Right cardiac atrium (tissue), 5 donors: ENCODE results near the gene FAM120B. TPM values are rescaled to one million over a fixed set of nuclear protein-coding genes. Genes with fewer than 3 reads are reported as not detected.

Source experiments
- ATAC-seq, 2 donors: fragments of 200-7000 bp; cut with Tn5 transposase; one replicate each; pipeline versions ENCODE4 v1.8.0 to v1.9.1; 2020; ENCODE audit warnings: moderate library complexity in 2 of 2, mild to moderate bottlenecking in 1 of 2
- DNase-seq, 3 donors: peaks; one replicate each; pipeline ENCODE4 v3.0.0-alpha.2; 2020
- H3K27ac ChIP-seq: one replicate; pipeline ENCODE4 v1.5.1; 2013; ENCODE audit warnings: mild to moderate bottlenecking, low read length, control low read depth, moderate library complexity
- H3K27me3 ChIP-seq: one replicate; pipeline ENCODE4 v1.6.1; 2013; ENCODE audit not compliant: control insufficient read depth, insufficient read depth
- H3K4me1 ChIP-seq: one replicate; pipeline ENCODE4 v1.6.1; 2013; ENCODE audit warnings: low read length; ENCODE audit not compliant: control insufficient read depth, insufficient read depth
- H3K4me3 ChIP-seq: one replicate; pipeline ENCODE4 v1.5.1; 2013; ENCODE audit warnings: low read length, control low read depth
- H3K9me3 ChIP-seq: one replicate; pipeline ENCODE4 v1.6.1; 2013; ENCODE audit warnings: low read length; ENCODE audit not compliant: control insufficient read depth
- WGBS: extraction: QIAGEN DNeasy Blood & Tissue Kit; methylation state at CpG from one replicate; pipeline ENCODE4 v1.1.7; 2013; 5-methylcytosine and 5-hydroxymethylcytosine counted together
- intact Hi-C, 4 donors: fragments of 100-400 bp; cut with DNase I; formaldehyde crosslinking; loops; one replicate each; pipeline versions ENCODE4 v1.11.0 to v1.14.0; 2022 to 2023
- polyA plus RNA-seq: library from polyadenylated mRNA; stranded (reverse); fragments of 200-250 nt; gene quantifications from one replicate; pipeline ENCODE4 v1.2.3, GENCODE V29; 2013
- total RNA-seq, 4 donors: library from RNA; stranded (reverse); fragmentation: NEBNext Ultra II Directional; extraction: Animal tissue kit (Norgen Biotek cat#: 25700); gene quantifications; one replicate each; pipeline ENCODE4 v1.2.1, GENCODE V29; 2021
- donor health status: healthy with polysubstance abuse.
- donor health status: DM: no; HTN: yes; CAD: no.
- donor health status: DM: no; HTN: no; CAD: no.
- donor health status: DM: no; HTN: yes; CAD: no; lungs with severe emphysema.
- donor health status: DM: yes; HTN: yes; CAD: no.

The FAM120B gene
- total and polyA plus RNA-seq, 5 donors = 10.7 to 31.9 (median 28.9) TPM

DNA sequence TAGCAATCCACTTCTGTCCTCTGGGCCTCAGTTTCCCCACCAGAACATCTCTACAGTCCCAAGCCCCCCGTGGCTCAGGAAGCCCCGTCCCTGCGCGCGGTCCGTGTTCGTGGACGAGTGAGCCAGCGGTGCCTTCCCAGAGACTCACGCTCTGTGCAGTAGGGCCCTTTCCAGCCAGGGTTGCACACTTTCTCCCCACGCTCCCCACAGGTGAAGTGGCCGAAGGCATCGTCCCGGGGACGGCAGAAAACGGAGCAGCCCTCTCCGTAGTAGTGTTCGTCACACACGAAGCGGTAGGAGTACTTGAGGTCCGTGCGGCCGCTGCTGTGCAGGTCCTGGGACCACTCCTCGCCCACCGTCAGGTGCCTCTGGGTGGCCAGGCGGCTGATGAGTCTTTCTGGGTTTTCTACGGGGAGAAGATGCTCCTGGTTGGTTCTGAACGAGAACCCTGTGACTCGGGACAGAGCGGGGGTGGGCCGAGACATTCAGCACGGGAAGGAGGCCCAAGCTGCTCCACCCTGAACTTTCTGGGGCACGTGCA lies 18.4 kb upstream of the FAM120B start:
- Histone ChIP-seq H3K4me3 (no peak overlapping the region), H3K4me1 (peaks cover 18% of the 10 kb centered on the region), H3K27ac (no peak overlapping the region), H3K9me3 (no peaks in the 10 kb centered on the region), H3K27me3 (no peaks in the 10 kb centered on the region)
- intact Hi-C loops = loop anchor here in 2 of 4 donors (10.0 kb wide), 2 partner anchors 113 to 243 kb away; no protein-coding TSS in a partner anchor
- ATAC-seq = no peak
- DNase-seq = peak in 1 of 3 donors; percentile 52
- 76% methylated on average over 33 of the region's 33 CpGs for WGBS

DNA sequence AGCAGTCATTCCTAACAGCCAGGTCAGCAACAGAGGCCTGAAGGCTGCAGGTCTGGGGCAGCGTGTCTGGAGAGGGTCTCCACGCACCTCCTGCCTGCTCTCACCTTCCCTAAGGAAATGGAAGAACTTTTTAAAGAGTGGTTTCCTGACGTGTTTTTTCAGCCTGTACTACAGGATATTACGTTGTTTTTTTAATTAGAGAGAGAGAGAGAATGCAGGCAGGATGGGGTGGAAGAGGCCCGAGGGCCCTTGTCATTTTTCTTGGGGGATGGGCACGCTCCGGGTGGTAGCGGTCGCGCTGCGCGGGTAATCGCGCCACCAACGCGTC lies 17.7 kb upstream of the FAM120B start:
- Histone ChIP-seq H3K27me3 (no peaks in the 10 kb centered on the region), H3K4me3 (peak overlapping the region; percentile 83), H3K27ac (no peak overlapping the region), H3K9me3 (no peaks in the 10 kb centered on the region), H3K4me1 (peaks cover 18% of the 10 kb centered on the region)
- DNase-seq = no peak
- WGBS = 29% methylated on average over 16 of the region's 16 CpGs
- intact Hi-C loops = loop anchor here in 2 of 4 donors (10.0 kb wide), 2 partner anchors 114 to 244 kb away; no protein-coding TSS in a partner anchor
- no peak for ATAC-seq

DNA sequence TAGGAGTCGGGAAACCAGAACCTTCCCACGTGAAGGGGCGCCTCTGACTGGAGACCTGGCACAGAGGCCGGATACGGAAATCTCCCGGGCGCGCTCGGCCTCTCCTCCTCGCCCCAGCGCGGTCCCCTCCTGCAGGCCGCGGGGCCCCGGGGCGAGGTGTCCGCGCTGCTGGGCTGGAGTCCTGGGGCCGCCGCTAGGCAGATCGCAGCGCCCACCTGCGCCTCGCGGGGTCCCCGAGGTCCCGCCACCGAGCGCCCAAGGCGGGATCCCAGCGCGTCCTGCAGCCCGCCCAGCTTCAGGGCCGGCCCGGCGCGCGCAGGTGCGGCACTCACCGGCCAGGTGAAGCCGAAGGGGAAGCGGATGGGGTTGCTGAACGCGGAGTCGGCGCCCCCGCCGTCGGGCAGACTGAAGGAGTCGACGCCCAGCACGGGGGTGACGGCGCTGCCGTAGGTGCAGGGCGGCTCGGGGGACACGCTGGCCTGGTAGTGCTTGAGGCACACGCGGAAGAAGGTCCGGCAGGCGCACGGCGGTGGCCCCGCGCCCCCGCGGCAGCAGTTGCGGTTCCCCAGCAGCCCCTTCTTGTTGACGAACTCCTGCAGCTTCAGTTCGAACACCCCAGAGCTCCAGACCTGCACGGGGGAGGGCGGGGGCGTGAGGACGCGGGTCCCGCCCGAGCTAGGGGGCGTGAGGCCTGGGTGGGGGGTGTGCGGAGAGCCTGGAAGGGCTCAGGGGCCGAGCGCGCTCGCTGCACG lies 17.2 kb upstream of the FAM120B start:
- Histone ChIP-seq H3K27me3 (no peaks in the 10 kb centered on the region), H3K9me3 (no peaks in the 10 kb centered on the region), H3K4me3 (peak overlapping the region; percentile 83), H3K4me1 (peaks cover 18% of the 10 kb centered on the region), H3K27ac (peak overlapping the region; percentile 81)
- DNase-seq (peak in 2 of 3 donors; percentile 70 to 73), ATAC-seq (no peak)
- WGBS = 6% methylated on average over 85 of the region's 85 CpGs
- intact Hi-C loops = loop anchor here in 2 of 4 donors (10.0 kb wide), 2 partner anchors 115 to 245 kb away; no protein-coding TSS in a partner anchor

DNA sequence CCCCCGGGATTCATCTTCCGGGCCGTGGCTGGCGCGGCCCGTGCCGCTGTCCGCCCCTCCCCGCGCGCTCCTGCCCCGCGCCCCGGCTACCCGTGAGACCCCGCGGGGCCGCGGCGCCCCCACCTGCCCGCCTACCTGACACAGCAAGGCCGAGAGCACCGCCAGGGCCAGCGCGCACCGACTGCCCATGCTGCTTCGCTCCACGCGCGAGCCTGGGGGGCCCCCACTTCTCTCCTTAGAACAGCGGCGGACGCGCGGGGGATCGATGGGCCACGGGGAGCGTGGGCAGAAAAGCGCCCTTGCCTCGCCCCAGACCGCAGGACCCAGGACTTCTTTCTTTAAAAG lies 16.6 kb upstream of the FAM120B start:
- Histone ChIP-seq H3K4me3 (peak overlapping the region; percentile 83), H3K27me3 (no peaks in the 10 kb centered on the region), H3K27ac (peak overlapping the region; percentile 81), H3K4me1 (peaks cover 18% of the 10 kb centered on the region), H3K9me3 (no peaks in the 10 kb centered on the region)
- under 1% methylated on average over 41 of the region's 41 CpGs for WGBS
- intact Hi-C loops = loop anchor here in 3 of 4 donors (10.0 kb wide), 6 partner anchors 115 to 455 kb away; no protein-coding TSS in a partner anchor
- no peak for ATAC-seq
- peak in 2 of 3 donors; percentile 68 to 72 for DNase-seq

DNA sequence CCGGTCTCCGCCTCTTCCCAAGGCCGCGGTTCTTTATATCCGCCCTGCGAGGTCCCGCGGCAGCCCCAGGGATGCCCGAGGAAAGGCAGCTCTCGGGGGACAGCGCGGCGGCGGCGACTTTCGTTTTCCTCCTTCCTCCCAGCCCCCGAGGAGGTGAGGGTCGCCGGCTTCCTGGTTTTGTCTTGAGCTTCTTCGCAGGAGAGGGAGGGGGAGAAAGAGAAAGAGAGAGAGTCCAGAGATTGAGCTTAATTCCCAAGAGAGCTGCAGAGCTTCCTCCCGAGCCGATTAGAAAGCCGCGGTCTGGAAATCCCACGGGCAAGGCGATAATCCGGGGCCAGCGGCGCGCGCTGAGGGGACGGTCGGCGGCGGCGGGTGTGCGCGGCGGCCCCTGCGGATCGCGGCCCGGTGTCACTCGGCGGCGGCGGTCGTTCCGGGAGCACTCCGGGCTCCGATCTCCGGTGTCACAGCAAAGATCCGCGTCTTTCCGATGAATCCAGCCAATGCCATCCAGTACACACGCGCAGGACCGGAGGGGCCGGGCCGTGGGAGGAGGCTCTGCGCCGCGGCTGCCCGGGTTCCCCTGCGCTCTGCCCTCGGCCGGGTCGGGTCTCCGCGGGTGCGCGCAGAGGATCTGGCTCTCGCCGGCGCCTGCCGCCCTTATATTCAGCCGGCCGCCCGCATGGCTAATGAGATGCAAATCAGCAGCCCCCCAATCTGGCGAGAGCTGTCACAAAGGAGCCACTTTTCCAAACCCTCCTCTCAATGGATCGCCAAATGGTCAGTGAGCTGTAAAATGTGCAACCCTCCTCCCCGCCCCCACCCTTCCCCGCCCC lies 16.0 kb upstream of the FAM120B start, which contains the start of gene DLL1:
DLL1 (minus strand) TSS at position 783 of the 833 bp plus-strand sequence. CDS start 939 bp downstream, outside the sequence.
- intact Hi-C loops = loop anchor here in 3 of 4 donors (10.0 kb wide), 4 partner anchors 234 to 456 kb away; no protein-coding TSS in a partner anchor
- no peaks in the 10 kb centered on the region for H3K9me3 ChIP-seq
- no peaks in the 10 kb centered on the region for H3K27me3 ChIP-seq
- ATAC-seq (peak; percentile 54 to 63), DNase-seq (peak; percentile 71 to 89 (median 87))
- under 1% methylated on average over 83 of the region's 83 CpGs for WGBS
- H3K4me3 ChIP-seq = peak within 1 kb of the TSS; percentile 83
- peak within 1 kb of the TSS; percentile 87 for H3K27ac ChIP-seq
- peaks cover 20% of the 10 kb centered on the region for H3K4me1 ChIP-seq

DNA sequence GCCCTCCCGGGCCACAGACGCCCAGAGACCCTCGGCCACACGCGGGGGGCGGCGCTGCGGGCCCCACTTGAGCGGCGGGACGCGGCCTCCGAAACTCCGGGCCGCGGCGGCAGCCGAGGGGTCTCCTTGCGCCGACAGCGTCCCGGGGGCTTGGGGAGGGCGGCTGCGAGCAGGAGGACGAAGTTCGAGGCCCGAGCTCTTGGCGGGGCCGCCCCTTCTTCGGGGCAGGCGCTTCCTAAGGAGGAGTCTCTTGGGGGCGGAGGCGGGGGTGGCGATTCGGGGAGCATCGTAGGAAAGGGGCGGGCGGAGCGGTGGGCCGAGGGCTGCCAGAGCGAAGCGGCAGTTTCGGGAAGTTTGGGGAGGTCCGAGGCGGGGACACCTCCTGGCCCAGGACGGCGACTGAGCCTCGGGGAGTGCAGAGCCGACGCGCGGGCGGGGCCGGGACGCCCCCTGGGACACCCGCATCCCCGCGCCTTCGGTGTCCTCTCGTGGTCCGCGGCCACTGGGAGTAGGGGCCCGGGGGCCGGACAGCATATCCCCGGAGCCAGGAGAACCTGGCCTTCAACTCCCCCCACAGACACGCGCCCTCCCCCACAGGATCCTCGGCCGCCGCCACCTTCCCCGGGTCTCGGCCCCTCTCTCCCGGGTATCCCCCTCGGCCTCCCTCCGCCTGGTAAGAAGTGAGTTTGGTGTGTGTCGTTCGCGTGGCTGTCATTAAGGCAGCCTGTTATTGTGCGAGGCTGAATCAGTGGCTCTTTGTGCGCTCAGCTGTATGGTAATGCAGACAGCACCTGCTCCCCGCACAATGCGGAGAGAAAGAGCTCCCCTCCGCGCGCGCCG lies 15.1 kb upstream of the FAM120B start:
- Histone ChIP-seq H3K27me3 (no peaks in the 10 kb centered on the region), H3K27ac (peak overlapping the region; percentile 87), H3K4me1 (peaks cover 22% of the 10 kb centered on the region), H3K4me3 (peak overlapping the region; percentile 83), H3K9me3 (no peaks in the 10 kb centered on the region)
- intact Hi-C loops = loop anchor here in 3 of 4 donors (10.0 kb wide), 4 partner anchors 233 to 457 kb away; no protein-coding TSS in a partner anchor
- ATAC-seq = peak; percentile 53 to 70
- 2% methylated on average over 87 of the region's 87 CpGs for WGBS
- DNase-seq = peak; percentile 79 to 93 (median 93)

DNA sequence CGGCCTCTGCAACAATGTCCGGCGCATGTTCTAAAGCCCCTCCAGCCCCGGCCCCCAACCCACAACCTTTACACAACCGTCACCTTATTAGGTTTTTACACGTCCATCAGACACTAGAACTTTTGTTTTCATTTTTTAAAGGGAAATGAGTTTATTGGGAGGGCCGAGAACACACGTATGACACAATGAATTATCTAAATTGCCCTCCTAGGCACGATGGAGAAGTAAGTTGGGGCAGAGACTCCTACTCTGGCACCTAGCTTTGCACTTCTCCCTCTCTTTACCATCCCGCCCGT lies 14.5 kb upstream of the FAM120B start:
- ATAC-seq = no peak
- peak overlapping the region; percentile 87 for H3K27ac ChIP-seq

DNA sequence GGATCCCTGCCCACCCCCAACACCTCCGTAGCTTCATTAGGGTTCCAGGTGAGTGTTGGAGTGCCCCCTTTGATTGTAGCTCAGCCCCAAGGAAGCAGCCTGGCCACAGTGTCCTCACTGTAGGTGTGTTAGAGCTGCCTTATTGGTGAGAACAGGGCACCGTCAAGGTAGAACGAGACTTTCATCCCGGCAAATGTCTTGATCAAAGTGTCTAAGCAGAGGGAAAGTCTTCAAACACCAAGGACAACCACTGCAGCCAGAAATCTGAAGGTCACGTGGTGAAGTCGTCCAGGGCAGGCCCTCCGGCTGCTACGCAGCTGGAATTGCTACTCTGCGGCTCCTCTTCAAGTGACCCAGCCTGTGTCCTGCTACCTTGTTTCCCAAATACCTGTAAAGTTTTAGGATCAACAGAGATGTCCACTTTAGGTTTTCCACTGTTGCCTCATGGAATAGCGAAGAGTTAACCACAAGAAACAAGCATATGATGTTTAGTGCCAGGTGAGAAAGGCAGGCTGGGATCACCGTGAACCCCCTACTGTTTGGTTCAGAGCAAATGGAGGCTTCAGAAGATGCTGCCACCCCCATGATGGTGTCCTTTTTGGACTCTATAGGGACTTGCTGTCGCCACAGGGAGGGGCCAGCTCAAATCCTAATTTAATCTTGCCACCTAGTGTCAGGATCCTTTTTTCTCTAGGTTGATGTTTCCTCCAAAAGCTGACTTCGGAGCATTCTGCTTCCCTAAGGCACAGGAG lies 14.0 kb upstream of the FAM120B start:
- Histone ChIP-seq H3K4me1 (peaks cover 17% of the 10 kb centered on the region), H3K9me3 (no peaks in the 10 kb centered on the region), H3K4me3 (no peak overlapping the region), H3K27me3 (no peaks in the 10 kb centered on the region), H3K27ac (peak overlapping the region; percentile 22)
- intact Hi-C loops = loop anchor here in 3 of 4 donors (10.0 kb wide), 4 partner anchors 232 to 458 kb away; no protein-coding TSS in a partner anchor
- DNase-seq = peak in 1 of 3 donors; percentile 49
- ATAC-seq = no peak
- 23% methylated on average over 13 of the region's 13 CpGs for WGBS

More for the DNA sequence above, 14.5 kb upstream of the FAM120B start:
- DNase-seq = no peak
- 20% methylated on average over 11 of the region's 11 CpGs for WGBS
- Histone ChIP-seq H3K9me3 (no peaks in the 10 kb centered on the region), H3K4me3 (peak overlapping the region; percentile 83), H3K4me1 (peaks cover 21% of the 10 kb centered on the region), H3K27me3 (no peaks in the 10 kb centered on the region)
- intact Hi-C loops = loop anchor here in 3 of 4 donors (10.0 kb wide), 4 partner anchors 233 to 457 kb away; no protein-coding TSS in a partner anchor

DNA sequence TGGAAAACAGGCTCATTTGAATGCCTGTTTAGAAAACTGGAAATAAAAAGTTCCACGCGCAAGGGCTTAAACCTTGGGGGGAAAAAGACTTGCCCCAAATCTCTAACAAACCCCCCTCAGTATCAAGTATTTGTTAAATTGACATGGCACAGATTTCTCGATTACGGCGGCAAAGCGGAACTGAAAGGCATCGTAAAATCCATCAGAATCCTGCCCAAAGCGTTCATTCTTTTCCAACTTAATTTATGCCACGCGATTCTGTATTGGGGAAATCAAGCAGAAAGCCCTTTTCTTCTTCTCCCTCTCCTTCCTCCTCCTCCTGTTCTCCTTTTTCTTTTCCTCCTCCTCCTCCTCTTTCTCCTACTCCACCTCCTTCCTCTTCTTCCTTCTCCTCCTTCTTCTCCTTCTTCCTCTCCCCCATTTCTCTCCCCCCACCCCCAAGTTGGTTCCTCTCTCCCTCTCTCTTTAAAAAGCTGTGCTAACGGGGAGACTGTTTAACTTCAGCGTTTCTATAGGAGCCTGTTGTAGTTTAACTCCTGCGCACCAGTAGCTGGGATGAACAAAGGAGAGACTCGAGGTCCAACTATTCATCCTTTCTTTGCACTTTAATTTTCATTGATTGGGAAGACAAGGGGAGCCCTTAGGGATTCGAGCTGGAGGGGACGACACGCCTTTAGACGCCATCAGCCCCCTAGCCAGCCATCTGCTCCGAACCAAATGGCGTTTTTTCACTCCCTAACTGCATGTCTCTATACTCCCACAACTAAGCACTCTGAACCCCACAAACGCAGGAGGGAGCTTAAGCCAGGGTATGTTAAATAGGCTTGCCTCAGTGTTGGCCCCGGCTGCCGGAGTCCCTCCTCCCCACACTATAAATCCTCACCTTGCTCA lies 13.0 kb upstream of the FAM120B start:
- Histone ChIP-seq H3K4me3 (no peak overlapping the region), H3K4me1 (peaks cover 11% of the 10 kb centered on the region), H3K27me3 (no peaks in the 10 kb centered on the region), H3K27ac (no peak overlapping the region), H3K9me3 (no peaks in the 10 kb centered on the region)
- intact Hi-C loops = loop anchor here in 3 of 4 donors (10.0 kb wide), 4 partner anchors 231 to 459 kb away; no protein-coding TSS in a partner anchor
- no peak for DNase-seq
- ATAC-seq = no peak
- 33% methylated on average over 23 of the region's 23 CpGs for WGBS
